ENCODE results near the gene MSI2.

DNA sequence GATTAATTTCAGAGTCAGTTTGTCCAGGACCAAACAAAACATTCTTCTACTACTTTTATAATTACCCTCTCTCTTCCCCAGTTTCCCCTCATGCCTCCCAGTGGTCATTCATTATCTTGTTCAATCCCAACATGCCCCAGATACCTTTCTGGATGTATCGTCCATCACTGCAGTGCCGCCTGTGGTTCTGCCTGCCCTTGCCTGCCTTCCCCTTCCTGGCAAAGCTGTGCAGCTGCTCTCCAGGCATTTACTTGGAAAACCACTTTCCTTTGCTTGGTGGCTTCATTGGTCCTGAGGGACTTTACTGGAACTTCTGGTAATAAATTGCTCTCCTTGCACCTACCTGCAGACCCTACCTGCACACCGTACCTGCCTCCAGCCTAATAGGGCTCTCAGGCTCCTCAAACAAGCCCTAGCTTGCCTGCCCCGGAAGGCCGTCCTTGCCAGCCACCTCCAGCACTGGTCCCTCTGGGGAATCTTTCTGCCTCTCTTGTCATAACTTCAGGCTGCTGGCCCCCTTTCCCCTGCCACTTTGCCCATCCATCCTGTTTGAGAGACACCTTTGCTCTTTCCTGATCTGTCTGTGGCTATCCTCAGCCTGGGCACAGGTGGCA is 19.5 kb upstream of the MSI2 start:
- no peak for TF ChIP-seq POLR2A (IDR thresholded peaks at IDR 0.05)
- TF ChIP-seq, protein P1, sequence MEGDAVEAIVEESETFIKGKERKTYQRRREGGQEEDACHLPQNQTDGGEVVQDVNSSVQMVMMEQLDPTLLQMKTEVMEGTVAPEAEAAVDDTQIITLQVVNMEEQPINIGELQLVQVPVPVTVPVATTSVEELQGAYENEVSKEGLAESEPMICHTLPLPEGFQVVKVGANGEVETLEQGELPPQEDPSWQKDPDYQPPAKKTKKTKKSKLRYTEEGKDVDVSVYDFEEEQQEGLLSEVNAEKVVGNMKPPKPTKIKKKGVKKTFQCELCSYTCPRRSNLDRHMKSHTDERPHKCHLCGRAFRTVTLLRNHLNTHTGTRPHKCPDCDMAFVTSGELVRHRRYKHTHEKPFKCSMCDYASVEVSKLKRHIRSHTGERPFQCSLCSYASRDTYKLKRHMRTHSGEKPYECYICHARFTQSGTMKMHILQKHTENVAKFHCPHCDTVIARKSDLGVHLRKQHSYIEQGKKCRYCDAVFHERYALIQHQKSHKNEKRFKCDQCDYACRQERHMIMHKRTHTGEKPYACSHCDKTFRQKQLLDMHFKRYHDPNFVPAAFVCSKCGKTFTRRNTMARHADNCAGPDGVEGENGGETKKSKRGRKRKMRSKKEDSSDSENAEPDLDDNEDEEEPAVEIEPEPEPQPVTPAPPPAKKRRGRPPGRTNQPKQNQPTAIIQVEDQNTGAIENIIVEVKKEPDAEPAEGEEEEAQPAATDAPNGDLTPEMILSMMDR (IDR thresholded peaks at IDR 0.05): no peak

Measured in adrenal gland (tissue), 5 donors.